ENCODE results near the gene DLGAP1.

The DLGAP1 gene

DNA sequence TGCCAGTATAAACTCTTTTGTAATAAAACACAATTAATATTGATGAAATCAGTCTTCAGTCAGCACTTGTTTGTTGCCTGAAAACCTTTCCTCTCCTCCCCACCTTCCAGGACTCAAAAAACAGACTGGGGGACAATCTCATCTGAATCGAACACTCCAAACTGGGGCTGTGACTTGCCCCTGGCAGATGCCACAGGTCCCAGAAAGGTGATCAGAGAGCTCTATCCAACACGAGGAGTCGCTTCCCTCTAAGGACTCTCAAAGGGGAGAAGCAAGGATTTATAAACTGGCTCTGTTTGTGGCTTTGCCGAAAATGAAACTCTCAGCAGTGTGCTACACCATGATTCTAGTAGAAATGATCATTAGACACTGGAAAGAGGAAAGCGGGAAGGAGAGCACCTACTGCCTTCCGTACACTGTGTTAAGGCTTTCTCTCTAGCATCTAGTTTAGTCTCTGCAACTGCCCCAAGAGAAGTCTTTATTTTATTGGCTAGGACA is 805.9 kb downstream of the DLGAP1 start:
- DNase-seq, result no peak

DNA sequence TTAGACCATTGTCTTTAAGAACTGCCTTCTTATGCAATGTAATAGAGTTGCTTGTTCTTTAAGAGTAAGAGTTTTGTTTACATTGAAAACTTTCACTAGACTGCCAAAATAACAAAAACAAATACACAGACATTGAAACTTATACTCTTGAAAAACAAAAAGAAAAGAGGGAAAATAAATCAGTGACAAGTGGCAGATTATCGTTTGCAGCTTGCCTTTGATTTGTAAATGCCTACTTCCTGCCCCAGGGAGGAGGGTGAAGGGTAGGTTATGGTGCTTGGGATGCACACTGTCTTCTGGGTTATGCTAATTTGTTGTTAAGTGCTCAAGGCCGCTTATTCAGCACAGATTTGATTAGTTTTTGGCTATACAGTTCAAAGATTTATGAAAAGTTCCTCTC is 806.5 kb downstream of the DLGAP1 start:
- DNase-seq, result no peak

DNA sequence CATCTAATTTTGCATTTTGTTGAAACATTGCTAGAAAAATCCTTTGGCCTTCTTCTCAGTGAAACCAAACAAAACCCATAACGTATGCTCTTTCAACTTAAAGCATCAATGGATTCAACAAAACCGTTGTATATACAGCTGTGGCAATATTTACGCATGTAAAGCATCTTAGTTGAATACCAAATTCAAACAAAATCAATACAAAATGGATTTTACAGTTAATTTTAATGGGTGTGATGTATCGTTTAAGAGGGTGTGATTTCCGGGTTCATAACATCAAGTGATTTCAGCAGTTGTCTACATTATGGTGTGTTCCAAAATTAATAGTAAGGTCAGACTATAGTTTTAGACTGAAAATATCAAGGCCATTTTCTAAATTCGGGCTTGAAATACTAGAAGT is 806.9 kb downstream of the DLGAP1 start:
- no peak for DNase-seq

DNA sequence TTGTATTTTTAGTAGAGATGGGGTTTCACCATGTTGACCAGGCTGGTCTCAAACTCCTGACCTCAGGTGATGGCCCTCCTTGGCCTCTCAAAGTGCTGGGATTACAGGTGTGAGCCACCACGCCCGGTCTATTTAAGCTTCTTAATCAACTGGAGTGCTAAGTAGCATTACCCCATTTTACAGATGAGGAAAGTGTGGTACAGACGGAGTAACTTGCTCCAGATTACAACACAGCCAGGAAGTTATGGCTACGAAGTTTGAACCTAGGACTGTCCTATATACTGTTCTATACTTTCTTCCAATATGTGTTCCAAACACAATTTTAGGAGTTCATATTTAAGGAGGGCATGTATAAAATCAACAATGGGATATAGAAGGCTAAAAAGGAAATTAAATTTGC is 807.5 kb downstream of the DLGAP1 start:
- DNase-seq, result no peak

DNA sequence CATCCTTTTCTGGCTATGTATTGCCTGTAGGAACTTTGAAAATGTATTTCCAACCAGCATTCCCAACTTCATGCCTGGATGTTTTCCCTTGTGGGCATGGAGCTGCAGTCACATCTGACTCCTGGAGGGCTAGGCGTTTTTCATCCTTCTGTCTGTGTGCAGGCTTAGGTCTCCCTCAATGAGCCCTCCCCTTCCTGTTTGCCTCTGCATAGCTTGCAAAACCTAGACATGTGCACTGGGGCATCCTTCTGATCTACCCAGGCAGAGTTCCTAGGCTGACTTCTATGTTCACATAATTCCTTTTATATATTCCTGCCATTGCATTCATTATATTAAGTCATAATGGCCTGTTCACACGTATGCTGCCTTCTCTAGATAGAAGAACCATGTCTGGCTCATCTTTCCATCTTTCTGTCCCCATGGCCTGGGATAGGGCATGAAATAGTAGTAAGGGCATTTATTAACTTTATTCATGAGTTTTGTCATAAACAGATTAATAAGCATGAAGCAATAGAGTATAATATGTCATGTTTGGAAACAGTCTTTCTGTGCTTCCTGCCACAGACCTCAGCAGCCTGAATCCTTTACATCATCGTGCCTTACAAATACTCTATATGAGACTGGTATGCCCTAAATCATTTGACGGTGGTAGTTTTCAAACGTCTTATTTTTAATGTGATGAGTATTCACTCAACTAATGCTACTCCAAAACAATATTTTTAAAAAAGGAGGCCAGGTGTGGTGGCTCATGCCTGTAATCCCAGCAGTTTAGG is 809.5 kb downstream of the DLGAP1 start:
- no peak for DNase-seq

DNA sequence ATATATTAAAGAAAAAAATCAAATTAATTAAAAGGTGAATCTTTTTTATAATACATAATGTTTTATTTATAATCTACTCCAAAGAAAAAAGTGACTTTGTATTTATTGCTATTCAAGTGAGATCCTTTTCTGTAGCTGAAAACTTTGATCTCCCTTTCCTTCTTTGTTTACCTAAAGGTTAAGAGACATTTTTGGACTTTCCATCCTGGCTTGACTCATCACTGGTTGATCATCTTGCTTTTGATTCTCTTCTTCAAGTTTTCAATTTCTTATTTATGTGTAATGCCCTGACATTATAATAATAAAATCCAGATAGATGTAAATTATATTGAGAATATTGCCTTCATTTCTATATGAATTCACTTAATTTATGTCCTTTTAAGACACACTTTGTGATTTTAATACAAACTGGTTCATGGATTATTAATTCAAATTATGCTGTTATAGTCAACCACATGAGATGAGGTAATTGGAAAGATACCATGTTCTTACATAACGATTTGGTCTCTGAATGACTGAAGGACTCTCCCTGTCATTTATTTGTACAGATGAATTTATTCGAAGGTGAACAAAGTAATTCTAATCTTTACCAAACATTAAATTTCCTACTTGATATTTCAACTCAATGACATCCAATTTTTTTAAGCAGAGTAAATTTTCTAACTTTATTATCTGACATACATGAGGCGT is 820.7 kb downstream of the DLGAP1 start:
- no peak for DNase-seq

DNA sequence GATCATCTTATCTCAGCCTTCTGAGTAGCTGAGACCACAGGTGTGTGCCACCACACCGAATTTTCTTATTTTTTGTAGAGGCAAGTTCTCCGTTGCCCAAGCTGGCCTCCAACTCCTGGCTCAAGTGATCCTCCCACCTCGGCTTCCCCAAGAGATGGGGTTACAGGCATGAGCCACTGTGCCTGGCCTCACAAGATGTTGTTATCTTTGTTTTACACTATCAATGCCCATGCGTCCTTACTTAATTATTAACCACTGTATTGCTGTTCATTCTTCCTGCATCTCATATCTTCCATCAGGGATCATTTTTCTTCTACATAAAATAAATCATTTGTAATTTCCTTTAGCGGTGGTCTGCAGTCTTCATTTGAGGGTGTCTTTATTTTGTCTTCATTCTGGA is 823.2 kb downstream of the DLGAP1 start:
- no peak for DNase-seq

DNA sequence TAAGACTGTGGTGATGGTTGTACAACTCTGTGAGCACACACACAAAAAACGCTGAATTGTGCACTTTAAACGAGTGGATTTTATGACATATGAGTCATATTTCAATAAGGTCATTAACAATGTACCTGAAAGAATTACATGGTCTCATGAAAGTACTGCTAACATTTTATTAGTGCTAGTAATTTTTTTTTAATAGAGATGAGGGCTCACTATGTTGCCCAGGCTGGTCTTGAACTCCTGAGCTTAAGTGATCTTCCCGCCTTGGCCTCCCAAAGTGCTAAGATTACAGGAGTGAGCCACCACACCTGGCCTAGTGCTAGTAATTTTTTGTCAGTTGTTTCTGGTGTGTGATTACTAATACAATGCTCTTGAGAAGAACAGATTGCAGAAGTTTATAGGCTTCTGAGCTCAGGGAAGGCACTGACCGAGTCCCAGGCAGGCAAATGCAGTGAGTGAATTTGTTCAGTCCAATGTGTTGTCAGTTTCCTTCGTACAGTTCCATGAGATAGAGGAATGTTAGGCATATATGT is 828.1 kb downstream of the DLGAP1 start:
- DNase-seq, result no peak

DNA sequence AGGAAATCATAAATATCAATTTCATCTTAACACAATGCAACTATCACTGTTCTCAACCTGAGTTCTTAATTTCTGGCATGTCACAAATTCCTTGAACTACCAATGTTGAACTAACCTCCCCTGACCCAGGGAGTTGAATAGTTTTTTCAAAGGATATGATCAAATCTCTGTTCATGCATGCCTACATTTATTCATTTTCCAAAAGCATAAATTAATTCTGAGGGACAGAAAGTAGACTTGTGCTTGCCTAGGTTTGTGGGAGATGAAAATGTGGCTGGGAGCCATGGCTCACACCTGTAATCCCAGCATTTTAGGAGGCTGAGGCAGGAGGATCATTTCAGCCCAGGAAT is 829.4 kb downstream of the DLGAP1 start:
- no peak for DNase-seq

DNA sequence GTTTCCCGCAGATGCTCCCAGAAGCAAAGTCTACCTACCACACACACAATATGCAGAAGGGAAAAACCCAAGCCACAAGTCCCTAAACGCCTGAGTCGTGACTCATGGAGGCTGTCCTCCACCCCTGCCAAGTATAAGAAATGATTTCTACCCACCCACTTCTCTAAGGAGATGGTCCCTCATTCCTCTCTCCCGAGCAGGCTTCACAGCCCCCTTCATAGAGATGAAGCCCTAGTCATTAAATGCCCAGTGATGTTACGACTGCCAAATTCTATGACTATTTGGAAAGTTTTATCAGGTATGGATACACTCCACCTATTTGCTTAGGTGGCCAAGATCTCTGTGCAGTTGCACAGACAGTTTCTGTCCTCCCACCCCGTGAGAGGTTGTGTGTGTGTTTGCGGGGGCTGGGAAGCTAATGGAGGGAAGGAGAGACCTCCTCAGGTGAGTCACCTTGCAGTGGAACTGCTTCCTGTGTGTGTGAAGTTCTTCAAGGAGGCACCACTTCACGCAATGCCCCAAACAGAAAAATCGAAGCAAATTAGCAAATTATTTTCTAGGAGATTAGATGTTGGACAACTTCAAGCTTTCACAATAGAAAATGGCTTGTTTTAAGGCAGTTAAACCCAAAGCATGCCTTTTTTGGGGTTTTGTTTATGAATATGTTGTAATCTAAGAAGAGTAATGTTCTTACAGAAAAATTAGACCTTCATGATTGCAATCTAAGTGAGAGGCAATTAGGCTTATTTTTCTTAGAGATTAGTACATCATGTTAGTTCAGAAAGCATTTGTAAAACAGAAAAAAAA is 830.0 kb downstream of the DLGAP1 start:
- DNase-seq, result peak; percentile 32

DNA sequence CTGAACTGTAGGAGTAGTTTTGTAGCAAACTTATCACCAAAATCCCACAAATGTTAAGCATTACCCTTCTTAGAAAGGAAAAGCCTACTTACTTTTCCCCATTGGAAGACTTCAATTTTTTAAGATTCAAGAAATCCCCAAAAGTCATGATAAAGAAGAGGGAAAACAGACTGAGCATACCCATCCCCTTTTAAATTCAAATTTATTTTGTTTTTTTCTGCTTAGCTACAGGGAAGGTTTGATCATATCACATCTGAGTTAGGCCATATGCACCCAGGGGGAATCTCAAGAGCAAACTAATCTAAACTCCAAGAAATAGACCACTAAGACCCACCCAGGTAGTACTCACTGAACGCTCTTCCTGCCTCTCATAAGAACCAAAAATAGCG is 830.6 kb downstream of the DLGAP1 start:
- no peak for DNase-seq

DNA sequence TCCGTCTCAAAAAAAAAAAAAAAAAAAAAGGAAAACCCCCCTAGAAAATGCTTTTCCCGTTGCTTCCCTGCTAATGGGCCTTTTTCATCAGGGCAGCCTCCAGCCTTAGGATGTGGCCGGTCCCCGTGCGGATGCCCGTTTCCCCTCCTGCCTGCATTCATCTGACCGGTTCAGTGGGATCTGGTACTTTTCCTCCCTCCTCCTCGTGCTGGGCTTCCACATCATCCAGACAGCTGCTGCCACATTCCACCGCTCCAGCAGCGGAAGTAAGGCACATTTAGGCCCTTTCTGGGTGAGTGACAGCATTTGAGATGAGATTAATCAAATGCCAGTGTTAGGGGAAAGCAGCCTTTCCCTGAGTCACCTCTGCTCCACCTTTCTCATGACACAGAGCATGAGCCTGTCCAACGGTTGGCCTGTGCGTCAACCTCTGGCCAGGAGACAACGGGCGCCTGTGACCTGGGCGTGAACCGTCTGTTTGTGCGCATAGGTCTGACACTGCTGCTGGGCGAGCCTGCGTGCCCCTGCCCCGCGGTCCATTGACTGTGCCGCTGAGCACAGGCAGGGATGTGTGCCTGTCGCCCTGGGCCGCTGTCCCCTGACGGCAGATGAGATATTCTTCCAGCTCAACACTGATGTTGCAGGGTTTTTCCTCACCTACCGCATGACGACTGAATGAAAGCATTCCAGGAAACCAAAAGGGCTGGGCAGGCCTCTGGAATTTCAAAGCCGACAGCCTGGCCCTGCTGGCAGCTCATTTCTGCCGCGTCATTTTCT is 831.1 kb downstream of the DLGAP1 start:
- peak; percentile 34 for DNase-seq

DNA sequence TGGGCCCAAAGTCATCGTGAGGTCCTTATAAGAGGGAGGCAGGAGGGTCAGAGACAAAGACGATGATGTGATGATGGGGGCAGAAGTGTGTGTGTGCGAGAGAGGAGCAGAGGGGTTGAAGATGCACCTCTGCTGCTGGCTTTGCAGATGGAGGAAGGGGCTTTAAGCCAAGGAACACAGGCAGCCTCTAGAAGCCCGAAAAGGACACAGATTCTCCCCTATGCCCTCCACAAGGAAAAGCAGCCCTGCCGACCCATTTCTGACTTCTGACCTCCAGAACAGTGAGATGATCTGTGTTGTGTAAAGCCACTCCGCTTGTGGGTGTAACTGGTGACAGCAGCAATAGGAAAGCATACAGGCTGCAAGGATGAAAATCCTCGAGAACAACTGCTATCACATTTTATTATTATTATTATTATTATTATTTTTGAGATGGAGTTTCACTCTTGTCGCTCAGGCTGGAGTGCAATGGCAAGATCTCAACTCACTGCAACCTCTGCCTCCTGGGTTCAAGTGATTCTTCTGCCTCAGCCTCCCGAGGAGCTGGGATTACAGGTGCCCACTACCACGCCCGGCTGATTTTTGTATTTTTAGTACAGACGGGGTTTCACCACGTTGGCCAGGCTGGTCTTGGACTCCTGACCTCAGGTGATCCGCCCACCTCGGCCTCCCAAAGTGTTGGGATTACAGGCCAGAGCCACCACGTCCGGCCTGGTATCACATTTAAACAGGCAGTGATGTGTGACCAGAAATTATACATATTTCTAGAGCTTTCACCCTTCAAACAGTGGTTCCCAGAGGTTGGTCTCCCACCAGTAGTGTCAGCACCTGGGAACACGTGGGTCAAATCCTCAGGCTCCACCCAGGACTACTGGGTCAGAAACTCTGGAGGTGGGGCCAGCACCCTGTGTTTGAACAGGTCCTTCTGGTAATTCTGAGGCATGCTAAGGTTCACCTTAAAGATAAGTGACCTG is 834.7 kb downstream of the DLGAP1 start:
- no peak for DNase-seq

DNA sequence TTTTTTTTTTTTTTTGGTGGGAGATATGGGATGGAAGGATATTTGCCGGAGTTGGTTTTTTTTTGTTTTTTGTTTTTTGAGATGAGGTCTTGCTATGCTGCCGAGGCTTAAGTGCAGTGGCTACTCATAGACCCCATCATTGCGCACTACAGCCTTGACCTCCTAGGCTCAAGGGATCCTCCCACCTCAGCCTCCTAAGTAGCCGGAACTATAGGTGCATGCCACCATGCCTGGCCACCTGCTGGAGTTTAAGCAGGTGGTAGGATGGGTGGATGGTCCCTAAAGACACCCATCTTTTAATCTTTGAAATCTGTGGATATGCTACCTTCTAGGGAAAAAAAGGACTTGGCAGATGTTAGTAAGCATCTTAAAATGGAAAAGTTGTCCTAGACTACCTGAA is 835.4 kb downstream of the DLGAP1 start:
- DNase-seq, result no peak

DNA sequence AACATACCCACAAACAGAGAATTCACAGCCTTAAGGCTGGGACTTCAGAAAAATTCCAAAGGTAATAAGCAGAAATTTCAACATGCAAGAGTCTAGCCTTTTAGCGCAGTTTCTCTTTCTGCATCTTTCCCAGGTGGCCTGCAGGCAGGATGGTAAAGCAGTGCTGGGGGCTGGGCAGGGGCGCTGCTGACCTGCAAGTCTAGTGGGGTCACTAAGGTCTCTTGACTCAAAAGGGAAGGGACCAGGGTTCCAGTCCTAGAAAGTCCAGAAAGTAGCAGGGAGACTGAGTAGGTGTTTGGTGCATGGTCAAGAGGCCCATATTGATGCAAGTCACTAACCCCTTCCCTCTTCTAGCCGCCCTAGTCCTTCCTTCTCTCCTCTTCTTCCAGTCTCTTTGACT is 835.9 kb downstream of the DLGAP1 start:
- no peak for DNase-seq

DNA sequence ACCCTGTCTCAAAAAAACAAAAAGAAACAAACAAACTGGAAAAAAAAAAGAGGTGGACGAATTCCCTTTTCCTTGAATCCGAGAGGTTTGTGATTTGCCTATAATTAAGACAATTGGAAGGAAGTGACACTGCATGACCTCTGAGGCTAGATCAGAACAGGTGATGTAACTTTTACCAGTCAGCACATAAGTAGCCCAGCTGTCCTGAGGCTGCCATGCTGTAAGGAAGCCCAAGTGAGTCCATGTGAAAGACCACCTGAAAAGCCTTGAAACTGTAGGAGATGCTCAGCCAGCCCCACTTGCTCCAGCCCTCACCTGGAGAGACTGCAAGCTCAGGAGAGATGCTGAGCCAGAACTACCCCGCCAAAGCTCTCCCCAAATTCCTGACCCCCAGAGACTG is 838.4 kb downstream of the DLGAP1 start:
- DNase-seq, result no peak

DNA sequence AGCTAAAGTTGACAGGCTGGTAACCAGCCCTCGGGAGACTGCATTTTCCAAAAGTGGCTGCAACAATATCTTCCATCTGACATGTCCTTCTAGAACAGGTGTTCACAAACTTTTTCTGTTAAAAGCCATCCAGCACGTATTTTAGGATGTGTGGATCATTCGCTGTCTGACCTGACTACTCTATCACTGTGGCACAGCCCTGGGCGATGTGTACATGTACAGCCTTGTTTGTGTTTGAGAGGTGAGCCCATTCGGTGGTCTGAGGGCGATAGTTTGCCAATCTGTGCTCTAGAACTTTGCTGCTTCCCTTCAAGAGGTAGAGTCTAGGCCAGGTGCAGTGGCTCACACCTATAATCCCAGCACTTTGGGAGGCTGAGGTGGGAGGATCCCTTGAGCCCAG is 839.0 kb downstream of the DLGAP1 start:
- DNase-seq, result no peak

DNA sequence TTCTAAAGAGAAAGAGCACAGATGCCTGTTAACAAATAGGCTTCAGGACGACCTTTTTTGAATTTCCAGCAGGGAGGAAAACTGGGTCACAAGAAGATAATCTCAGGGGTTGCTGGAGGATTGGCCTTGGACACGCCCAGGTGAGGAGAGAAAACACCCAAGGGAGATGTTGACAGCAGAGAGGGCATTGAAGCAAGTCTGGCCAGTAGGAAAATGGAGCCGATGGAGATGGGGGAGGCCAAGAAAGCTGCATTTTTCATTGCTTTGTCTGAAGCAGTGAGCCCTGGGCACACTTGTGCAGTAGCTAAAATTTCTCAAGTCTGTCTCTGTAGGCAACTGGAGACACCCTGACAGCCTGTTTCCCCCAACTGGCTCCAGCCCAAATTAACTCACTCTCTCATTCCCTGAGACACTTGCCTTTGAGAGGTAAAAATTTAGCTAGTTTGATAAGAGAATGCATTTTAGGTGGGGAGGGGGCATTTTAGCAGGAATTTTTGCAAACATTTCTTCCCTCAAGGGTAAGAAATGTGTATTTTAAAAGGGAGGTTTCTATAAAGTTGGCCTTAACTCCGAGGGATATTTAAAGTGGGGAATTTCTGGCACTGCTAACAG is 839.6 kb downstream of the DLGAP1 start:
- no peak for DNase-seq

DNA sequence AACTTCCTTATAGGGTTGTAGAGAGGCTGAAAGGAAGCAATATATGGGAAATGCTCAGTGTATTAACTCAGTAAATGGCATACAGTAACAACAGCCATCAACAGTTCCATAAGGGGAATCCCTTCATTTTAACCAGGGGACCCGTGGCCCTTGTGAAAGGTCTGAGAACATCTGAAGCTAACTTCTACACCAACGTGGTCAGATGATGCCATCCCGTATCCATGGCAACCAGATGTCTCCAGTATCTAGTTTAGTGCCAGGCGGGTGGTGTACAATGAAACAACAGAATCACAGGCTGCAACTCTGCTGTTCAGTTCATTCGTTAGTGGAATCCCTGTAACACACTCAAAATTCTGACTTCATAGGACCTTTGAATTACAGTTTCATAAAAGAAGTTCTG is 842.8 kb downstream of the DLGAP1 start:
- no peak for DNase-seq

DNA sequence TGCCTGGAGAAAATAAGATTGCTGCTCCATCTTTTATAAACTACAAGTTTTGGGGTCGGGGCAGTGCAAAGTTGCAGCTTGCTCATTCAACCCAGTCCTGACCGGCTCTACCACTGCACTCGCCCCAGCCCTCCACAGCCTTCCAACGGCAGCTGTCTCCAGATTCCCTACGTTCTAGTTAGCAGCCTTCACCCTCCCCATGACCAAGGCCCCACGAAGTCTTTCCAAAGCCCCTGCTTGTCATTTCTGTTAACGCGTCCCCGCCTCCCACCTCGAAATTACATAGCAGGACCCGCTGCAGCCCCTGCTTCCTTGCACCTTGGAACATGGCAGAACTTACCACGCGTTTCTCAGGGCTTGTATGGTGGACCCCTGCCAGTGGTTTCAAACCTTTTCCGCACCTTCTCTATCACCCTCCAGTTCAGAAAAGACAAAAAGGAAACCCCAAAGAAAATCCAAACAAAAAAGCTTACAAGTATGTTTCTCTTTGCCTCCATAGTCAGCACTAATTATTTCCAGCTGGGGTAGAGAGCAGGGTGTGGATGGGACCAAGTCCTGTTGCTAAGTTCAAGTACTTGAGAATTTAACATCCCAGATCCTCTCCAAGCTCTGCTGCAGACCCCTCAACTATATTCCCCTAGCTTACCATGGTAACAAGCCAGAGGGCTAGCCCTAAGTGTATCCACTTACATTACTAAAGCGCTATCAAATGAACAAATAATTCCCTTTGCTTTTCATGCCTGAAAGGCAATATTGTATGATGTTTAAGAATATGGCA is 843.6 kb downstream of the DLGAP1 start:
- no peak for DNase-seq
